Stimulated activated CD4-positive, alpha-beta T cell treated with anti-CD3 and anti-CD28 coated beads, Interleukin-4, amount 100 ng/mL, for 48 hours (primary cell): ENCODE results near the gene PLCH1.

Experiments
- DNase-seq, 2 donors: peaks; one replicate each; pipeline ENCODE4 v3.0.0-alpha.2; 2020; ENCODE audit warnings: low read depth in 2 of 2

Gene PLCH1, protein sequence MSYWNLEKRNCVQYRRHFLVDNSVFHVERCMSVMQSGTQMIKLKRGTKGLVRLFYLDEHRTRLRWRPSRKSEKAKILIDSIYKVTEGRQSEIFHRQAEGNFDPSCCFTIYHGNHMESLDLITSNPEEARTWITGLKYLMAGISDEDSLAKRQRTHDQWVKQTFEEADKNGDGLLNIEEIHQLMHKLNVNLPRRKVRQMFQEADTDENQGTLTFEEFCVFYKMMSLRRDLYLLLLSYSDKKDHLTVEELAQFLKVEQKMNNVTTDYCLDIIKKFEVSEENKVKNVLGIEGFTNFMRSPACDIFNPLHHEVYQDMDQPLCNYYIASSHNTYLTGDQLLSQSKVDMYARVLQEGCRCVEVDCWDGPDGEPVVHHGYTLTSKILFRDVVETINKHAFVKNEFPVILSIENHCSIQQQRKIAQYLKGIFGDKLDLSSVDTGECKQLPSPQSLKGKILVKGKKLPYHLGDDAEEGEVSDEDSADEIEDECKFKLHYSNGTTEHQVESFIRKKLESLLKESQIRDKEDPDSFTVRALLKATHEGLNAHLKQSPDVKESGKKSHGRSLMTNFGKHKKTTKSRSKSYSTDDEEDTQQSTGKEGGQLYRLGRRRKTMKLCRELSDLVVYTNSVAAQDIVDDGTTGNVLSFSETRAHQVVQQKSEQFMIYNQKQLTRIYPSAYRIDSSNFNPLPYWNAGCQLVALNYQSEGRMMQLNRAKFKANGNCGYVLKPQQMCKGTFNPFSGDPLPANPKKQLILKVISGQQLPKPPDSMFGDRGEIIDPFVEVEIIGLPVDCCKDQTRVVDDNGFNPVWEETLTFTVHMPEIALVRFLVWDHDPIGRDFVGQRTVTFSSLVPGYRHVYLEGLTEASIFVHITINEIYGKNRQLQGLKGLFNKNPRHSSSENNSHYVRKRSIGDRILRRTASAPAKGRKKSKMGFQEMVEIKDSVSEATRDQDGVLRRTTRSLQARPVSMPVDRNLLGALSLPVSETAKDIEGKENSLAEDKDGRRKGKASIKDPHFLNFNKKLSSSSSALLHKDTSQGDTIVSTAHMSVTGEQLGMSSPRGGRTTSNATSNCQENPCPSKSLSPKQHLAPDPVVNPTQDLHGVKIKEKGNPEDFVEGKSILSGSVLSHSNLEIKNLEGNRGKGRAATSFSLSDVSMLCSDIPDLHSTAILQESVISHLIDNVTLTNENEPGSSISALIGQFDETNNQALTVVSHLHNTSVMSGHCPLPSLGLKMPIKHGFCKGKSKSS (N-terminal part only)

DNA sequence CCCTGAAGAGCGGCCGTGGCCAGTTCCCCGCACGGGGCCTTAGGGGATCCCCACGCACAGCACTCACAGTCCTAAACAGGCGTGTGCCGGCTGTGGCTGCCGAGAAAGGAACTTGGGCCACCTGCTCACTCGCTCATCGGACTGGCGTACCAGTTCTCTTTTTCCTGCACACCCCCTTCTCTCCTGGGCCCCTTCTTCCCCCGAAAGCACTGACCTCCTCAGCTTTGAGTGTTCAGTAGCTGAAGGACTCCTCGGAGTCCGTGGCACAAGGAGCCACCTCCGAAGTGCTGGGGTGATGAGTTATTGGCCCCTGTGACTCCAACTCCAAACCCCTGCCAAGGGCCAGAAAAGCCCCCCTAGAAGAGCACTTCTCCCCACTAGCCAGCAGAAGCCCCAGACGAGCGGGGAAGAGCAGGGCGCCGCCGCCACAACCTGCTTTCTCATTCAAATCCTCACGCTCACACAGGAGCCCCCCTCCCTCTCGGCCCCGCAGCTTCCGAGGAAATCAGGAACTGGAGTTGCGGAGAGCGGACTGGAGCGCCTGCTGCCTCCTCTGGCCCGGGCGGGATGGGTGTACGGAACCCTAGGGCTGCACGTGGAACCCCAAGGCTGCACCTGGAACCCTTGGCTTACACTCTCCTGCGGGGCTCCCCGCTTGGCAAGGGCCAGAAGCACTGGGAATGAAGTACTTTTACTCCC is at the start of gene PLCH1:
Gene PLCH1 (minus strand): TSS at position 446 of the 699 bp plus-strand sequence. CDS start 40,847 bp downstream, outside the sequence.
- peak in 1 of 2 donors; percentile 21 for DNase-seq

DNA sequence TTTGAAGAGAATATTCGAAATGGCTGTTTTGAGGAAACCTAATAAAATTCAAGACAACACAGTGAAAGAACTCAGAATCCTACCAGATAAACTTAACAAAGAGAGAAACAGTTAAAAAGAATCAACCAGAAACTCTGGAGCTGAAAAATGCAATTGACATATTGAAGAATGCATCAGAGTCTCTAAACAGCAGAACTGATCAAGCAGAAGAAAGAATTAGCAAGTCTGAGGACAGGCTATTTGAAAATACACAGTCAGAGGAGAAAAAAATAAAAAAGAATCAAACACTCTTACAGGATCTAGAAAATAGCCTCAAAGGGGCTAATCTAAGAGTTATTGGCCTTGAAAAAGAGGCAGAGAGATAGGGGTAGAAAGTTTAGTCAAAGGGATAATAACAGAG is 47.7 kb upstream of the PLCH1 start:
- no peak for DNase-seq

DNA sequence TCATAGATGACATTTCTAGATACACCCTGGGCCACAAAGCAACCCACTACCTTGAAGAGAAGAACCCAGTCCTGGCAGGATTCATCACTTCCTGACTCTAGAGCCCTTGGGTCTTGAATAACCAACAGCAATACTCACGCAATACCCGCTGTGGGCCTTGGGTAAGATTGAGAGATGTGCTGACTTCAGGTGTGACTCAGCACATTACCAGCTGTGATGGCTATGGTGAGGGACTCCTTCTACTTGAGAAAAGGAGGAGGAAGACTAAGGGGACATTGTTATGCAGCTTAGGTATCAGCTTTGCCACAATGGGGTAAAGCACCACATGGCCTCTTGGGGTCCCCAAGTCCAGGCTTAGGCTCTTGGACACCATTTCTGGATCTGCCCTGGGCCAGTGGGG is 46.3 kb upstream of the PLCH1 start:
- DNase-seq = no peak

DNA sequence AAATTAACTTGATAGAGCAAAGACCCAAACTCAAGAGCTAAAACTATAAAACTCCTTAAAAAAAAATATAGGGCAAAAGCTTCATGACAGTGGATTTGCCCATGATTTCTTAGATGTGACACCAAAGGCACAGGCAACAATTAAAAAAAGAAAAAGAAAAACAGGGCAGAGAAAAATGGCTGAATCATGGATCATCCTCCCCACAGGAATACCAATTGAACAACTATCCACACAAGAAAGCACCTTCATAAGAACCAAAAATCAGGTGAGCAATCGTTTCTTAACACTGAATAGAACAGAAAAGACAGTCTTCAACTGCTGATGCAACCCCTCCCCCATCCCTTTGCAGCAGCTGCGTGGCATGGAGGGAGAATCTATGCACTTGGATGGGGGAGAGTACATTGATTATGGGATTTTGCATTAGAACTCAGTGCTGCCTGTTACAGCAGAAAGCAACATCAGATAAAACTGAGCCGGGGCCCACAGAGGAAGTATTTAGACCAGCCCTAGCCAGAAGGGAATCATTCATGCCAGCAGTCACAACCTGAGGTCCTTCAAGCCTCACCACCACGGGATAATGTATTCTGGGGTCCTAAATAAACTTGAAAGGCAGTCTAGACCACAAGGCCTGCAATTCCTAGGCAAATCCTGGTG is 45.5 kb upstream of the PLCH1 start:
- no peak for DNase-seq

DNA sequence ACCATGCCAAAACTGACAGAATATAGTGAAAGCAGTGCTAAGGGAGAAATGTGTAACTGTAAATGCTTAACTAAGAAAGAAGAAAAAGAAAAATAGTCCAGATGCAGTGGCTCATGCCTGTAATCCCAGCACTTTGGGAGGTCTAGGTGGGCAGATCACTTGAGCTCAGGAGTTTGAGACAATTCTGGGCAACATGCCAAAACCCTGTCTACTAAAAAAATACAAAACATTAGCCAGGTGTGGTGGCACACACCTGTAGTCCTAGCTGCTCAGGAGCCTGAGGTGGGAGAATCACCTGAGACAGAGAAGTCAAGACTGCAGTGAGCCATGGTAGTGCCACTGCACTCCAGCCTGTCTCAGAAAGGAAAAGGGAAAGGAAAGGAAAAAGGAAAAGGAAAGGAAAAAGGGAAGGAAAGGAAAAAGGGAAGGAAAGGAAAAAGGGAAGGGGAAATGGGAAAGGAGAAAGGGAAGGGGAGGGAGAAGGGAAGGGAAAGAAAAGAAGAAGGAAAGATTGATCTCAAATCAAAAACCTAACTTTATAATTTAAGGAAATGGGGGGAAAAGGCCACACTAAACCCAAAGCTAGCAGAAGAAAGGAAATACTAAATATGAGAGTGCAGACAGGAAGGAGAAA is 40.9 kb upstream of the PLCH1 start:
- no peak for DNase-seq

DNA sequence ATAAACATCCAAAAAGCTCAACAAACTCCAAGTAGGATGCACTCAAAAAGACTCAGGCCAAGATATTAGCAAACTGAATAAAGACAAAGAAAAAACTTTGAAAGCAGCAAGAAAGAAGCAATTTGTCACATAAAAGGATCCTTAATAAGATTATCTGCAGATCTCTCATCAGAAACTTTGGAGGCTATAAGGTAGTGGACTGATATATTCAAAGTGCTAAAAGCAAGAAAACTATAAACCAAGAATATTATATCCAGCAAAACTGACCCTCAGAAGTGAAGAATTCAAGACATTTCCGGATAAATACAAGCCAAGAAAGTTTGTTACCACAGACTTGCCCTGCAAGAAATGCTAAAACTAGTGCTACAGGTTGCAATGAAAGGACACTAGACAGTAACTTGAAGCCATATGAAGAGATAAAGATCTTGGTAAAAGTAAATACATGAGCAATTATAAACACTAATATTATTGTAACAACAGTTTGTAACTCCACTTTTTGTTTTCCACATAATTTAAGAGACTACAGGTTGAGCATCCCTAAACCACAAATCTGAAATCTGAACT is 37.6 kb upstream of the PLCH1 start:
- DNase-seq = no peak

DNA sequence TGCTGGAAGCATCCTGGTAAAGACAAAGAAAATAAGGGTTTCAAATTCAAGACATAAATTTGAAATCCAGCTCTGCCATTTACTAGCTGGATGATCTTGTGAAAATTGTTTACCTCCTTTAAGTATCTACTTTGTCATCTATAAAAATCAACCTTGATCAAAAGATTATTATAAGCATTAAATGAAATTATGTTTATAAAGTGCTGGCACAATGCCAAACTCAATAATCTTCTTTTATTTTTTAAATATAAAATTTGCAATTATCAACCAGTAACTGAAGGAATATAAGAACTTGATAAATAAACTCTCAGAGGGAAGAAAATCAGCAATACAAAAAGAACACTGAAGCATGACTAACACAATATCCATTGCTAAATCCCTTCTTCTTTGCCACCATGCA is 35.4 kb upstream of the PLCH1 start:
- no peak for DNase-seq

DNA sequence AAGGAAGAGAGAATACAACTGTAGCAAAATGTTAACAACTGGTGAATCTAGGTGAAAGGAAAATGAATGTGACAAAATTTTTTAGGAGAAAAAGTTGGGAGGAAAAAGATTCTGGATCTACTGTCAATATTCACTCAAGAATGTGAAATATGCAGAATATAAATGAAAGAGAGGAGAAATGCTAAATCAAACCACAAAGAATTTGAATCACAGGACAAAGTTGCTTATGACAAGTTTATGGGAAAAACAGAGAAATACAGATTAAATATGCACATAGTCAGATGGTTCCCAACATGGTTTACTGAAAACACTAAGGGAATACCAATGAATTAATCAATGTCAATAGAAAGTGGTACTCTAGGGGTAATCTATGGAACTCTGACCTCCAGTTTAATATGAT is 33.6 kb upstream of the PLCH1 start:
- no peak for DNase-seq

DNA sequence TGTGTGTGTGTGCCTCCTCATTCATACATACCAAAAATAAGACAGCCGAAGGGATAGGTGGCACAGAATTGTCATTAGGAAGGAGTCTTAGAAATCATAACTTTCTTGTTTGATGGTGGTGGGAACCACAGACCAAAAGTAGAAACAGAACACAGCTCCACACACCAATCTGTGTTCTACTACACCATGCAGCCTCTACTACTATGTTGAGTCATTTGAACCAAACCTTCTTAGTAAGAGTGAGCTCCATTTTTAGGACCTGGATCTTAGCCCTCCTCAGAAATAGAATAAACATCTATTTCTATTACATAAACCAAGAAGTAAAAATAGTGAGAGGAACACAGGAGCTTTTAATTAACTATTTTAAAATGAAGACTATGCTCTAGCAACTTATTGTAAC is 27.9 kb upstream of the PLCH1 start:
- no peak for DNase-seq

DNA sequence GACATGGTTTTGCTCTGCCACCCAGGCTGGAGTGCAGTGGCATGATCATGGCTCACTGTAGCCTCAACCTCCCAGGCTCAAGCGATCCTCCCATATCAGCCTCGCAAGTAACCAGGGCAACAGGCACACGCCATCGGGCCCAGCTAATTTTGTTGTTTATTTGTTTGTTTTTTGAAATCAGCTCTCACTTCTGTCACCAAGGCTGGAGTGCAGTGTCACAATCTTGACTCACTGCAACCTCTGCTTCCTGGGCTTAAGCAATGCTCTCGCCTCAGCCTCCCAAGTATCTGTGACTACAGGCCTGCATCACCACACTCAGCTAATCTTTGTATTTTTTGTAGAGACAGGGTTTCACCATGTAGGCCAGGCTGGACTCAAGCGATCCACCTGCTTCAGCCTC is 26.3 kb upstream of the PLCH1 start:
- no peak for DNase-seq

DNA sequence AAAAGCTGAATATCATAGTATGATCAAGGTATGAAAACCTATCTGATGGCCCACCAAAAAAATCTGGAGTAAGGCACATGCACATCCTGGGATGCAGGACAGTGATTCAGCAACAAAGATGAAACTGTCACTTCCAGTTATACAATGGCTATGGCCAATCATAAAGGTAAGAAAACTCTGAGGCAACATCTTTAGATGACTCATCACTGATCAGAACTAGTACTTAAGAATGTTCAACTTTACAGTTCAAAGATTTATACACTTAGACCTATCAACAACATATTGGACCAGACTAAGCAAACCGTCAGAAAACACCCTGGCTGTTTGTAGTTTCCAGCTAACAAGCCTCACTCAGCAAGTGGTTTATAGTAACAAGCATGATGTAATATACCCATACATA is 21.3 kb upstream of the PLCH1 start:
- DNase-seq = no peak

DNA sequence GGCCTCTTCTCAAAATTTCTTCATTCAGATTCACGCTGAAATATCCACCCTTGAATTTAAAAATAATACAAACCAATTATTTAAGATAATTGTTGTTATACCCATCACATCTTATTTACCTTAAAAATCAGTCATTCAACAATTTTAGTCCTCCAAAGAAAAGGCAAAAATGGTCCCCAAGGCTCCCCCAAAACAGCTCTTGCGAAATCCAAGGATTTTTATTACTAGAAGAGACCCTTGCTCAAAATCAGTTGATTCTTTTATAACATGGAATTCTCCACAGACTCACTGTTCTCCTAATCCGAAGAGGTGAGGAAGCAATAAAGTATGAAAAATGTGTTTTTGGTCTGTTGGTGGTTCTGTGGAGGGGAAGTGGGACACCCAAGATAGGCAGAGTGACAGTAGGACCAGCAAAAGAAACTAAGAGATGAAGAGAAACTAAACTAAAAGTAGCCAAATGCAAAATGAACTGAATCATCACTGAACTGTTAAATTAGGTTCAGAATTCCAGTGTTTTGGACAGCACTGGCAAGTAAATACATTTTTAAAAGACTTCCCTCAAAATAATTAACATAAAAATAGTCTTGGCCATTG is 19.1 kb upstream of the PLCH1 start:
- DNase-seq = no peak

DNA sequence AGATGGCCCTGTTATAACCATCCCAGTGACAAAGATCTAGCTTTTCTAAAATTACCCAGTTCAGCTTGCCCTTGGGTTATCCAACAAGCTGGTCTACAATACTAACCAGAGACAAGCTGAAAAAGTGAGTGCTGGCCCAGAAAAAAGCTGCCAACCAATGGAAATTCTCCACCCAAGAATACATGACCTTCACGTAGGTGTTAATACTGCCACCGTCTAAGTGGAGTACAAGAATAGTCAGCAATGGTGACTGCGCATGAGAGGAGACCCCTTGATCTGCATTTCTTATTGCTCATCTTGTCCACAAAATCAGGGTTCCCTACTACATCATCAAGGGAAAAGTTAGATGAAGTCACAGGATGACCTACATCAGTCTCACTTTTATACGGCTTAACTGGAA is 15.8 kb upstream of the PLCH1 start:
- DNase-seq = no peak

DNA sequence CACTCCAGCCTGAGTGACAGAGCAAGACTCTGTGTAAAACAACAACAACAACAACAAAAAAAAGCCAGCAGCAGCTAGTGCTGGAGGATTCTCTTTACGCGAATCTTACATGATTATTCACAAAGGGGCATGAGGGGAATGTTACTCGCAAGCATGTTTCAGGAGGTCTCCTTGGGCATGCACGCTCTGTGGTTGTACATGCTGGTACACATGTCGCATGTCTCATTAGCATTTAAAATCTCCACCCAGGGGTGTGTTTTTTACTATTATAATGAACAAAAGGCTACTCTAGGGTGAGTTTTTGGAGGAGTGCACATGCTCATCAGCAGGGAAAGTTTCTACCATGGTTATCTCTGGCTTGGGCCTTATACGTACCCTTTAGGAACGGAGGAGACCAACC is 12.7 kb upstream of the PLCH1 start:
- no peak for DNase-seq

DNA sequence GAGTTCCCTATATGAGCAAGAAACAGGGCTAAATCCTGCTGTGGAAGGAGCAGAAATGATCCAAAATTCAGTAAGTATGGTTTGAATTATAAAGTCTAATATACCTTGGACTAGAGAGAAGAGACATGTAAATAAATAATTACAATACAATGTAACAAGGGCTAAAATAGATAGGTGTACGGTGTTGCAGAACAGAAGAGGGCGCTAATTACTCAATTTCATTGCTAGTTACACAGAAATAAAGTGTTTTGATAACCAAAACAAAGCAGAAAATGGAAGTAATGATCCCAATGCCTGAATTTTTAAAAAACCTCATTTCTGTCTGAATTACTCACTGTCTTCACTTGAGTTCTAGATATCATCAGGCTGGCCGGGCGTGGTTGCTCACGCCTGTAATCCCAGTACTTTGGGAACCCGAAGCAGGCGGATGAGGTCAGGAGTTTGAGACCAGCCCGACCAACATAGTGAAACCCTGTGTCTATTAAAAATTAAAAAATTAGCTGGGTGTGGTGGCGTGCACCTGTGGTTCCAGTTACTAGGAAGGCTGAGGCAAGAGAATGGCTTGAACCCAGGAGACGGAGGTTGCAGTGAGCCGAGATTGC is 8.3 kb upstream of the PLCH1 start:
- no peak for DNase-seq

DNA sequence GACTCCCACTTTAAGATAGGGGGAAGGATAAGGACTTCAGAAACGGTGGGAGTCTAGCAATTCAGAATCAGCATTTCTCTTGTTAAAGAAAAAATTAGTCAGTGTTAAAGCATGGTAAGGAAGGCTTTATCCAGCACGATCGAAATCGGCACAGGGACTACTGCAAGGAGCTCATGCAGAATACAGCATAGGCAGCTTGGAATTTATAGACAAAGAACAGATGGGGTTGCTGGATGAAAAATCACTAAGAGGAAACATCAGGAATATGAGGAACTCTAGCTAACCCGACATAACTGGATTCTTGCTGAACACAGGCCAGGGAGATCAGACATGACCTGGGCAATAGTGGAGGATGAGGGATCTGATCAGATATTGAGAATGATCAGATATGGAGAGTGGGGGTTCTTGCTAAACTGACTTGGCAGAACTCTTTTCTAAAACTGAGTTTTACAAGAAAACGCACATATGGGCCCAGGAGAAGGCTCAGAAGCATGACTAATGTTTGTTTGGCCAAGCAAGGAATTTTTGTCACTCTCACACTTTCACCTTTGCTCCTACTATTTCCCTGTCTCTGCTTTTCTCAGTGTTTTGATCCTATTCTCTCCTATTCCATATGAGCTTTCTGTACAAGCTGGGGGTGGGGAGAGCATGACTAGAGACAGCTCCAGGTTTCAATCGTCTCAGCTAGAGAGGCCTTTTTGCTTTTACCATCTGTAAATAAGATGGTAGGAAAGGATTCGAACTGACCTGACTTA is 3.9 kb upstream of the PLCH1 start:
- DNase-seq = no peak

DNA sequence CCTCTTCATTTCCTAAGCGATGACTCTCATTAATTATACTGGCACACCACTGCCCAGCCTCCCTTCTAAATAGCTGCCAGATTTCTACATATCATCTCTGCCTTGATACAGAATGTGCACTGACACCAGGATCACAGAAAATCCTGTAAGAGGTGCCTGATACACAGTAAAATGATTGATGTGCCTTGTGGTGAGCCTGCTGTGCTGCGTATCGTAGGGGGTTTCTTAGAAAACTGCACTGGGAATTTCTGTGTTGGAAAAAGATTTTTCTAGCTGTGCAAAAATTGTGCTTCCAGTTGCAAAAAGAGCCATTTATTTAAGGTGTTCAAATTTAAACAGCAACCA is 3.0 kb upstream of the PLCH1 start:
- DNase-seq = no peak

DNA sequence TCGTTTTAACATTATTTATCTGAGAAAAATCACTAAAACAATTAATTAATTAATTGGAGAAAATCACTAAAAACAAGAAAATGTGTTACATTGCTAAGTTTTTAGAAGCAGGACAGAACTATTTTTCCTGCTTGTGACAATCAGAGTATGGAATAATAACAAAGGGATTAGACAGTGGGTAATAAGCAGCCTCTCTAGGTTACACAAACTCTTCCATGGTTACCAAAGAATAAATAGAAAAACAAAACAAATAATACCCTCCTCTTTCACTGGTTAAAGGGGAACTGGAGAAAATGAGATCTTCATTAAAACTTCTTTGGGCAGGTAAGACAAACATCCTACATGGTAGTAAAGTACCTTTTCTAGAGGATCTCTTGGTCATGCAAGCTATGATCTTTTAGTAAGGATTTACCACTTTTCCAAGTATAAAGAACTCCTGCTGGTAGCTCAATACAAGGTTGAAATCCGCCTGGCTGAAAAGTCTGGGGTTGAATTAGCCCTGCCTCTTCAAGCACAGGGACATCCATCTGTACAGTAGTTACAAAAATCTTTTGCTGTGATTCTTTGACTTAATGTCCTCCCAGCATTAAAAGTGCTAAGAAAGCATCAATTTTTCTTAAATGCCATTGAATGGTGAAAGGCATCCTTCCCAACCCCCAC is 2.5 kb upstream of the PLCH1 start:
- DNase-seq = no peak
